ENCODE results near the gene ZDHHC1.

ZDHHC1 gene

GRCh38 chr16:67429799-67430503 is 13.7 kb upstream of the ZDHHC1 start:
- TF ChIP-seq EZH2phosphoT487 (IDR thresholded peaks at IDR 0.05; ENCODE audit: low read depth): no peak
- TF ChIP-seq CTCF (IDR thresholded peaks at IDR 0.05; ENCODE audit: low read depth, low read length): no peak
- Histone ChIP-seq H3K4me3 (ENCODE audit: low read length) (peak overlapping the region; percentile 76), H2AFZ (ENCODE audit: low read depth, low read length) (peak overlapping the region; percentile 57; the same call in 1 of the 2 replicates), H3K36me3 (replicated peaks; ENCODE audit: low read depth, low read length) (no peaks in the 10 kb centered on the region), H3K4me1 (ENCODE audit: low read length) (peaks cover 12% of the 10 kb centered on the region), H3K9ac (ENCODE audit: low read length) (peak overlapping the region; percentile 41), H3K27me3 (ENCODE audit: low read depth, low read length) (peaks cover 11% of the 10 kb centered on the region), H4K20me1 (ENCODE audit: insufficient read depth, low read length) (no peaks in the 10 kb centered on the region), H3K9me3 (ENCODE audit: insufficient read depth, low read length) (no peaks in the 10 kb centered on the region), H3K79me2 (ENCODE audit: low read length) (no peaks in the 10 kb centered on the region), H3K4me2 (ENCODE audit: low read length) (peak overlapping the region; percentile 75), H3K27ac (ENCODE audit: low read length) (no peak overlapping the region)

- Histone ChIP-seq H3K27me3 (ENCODE audit: low read depth, low read length) (peaks cover 18% of the 10 kb centered on the region), H4K20me1 (ENCODE audit: insufficient read depth, low read length) (no peaks in the 10 kb centered on the region), H2AFZ (ENCODE audit: low read depth, low read length) (no peak overlapping the region), H3K79me2 (ENCODE audit: low read length) (no peaks in the 10 kb centered on the region), H3K36me3 (replicated peaks; ENCODE audit: low read depth, low read length) (no peaks in the 10 kb centered on the region), H3K27ac (ENCODE audit: low read length) (no peak overlapping the region), H3K4me1 (ENCODE audit: low read length) (peaks cover 6% of the 10 kb centered on the region; the same call in 1 of the 2 replicates), H3K4me3 (ENCODE audit: low read length) (no peak overlapping the region), H3K4me2 (ENCODE audit: low read length) (peak overlapping the region; percentile 75; the same call in 1 of the 2 replicates), H3K9ac (ENCODE audit: low read length) (no peak overlapping the region), H3K9me3 (ENCODE audit: insufficient read depth, low read length) (no peaks in the 10 kb centered on the region)
- TF ChIP-seq CTCF (IDR thresholded peaks at IDR 0.05; ENCODE audit: low read depth, low read length) (no peak), EZH2phosphoT487 (IDR thresholded peaks at IDR 0.05; ENCODE audit: low read depth) (no peak)
Observed at GRCh38 chr16:67429053-67429798, 12.9 kb upstream of the ZDHHC1 start.

- H3K4me1 ChIP-seq (ENCODE audit: low read length): peaks cover 6% of the 10 kb centered on the region; the same call in 1 of the 2 replicates
- H3K4me2 ChIP-seq (ENCODE audit: low read length): no peak overlapping the region
- peaks cover 25% of the 10 kb centered on the region for H3K27me3 ChIP-seq (ENCODE audit: low read depth, low read length)
- no peaks in the 10 kb centered on the region for H3K36me3 ChIP-seq (replicated peaks; ENCODE audit: low read depth, low read length)
- no peaks in the 10 kb centered on the region for H4K20me1 ChIP-seq (ENCODE audit: insufficient read depth, low read length)
- no peak overlapping the region for H3K4me3 ChIP-seq (ENCODE audit: low read length)
- no peak overlapping the region for H2AFZ ChIP-seq (ENCODE audit: low read depth, low read length)
- H3K9me3 ChIP-seq (ENCODE audit: insufficient read depth, low read length): no peaks in the 10 kb centered on the region
- no peak overlapping the region for H3K27ac ChIP-seq (ENCODE audit: low read length)
- TF ChIP-seq CTCF (IDR thresholded peaks at IDR 0.05; ENCODE audit: low read depth, low read length): peak; percentile 86
- TF ChIP-seq EZH2phosphoT487 (IDR thresholded peaks at IDR 0.05; ENCODE audit: low read depth): no peak
- no peaks in the 10 kb centered on the region for H3K79me2 ChIP-seq (ENCODE audit: low read length)
- H3K9ac ChIP-seq (ENCODE audit: low read length): no peak overlapping the region
Observed at GRCh38 chr16:67428146-67428731, 12.0 kb upstream of the ZDHHC1 start.

- H3K9ac ChIP-seq (ENCODE audit: low read length): no peak overlapping the region
- H4K20me1 ChIP-seq (ENCODE audit: insufficient read depth, low read length): no peaks in the 10 kb centered on the region
- H3K79me2 ChIP-seq (ENCODE audit: low read length): no peaks in the 10 kb centered on the region
- H2AFZ ChIP-seq (ENCODE audit: low read depth, low read length): no peak overlapping the region
- no peaks in the 10 kb centered on the region for H3K36me3 ChIP-seq (replicated peaks; ENCODE audit: low read depth, low read length)
- H3K27me3 ChIP-seq (ENCODE audit: low read depth, low read length): peaks cover 25% of the 10 kb centered on the region
- H3K4me2 ChIP-seq (ENCODE audit: low read length): no peak overlapping the region
- H3K4me1 ChIP-seq (ENCODE audit: low read length): peaks cover 6% of the 10 kb centered on the region; the same call in 1 of the 2 replicates
- TF ChIP-seq EZH2phosphoT487 (IDR thresholded peaks at IDR 0.05; ENCODE audit: low read depth): no peak
- H3K27ac ChIP-seq (ENCODE audit: low read length): no peak overlapping the region
- H3K4me3 ChIP-seq (ENCODE audit: low read length): no peak overlapping the region
- no peaks in the 10 kb centered on the region for H3K9me3 ChIP-seq (ENCODE audit: insufficient read depth, low read length)
Observed at GRCh38 chr16:67426950-67427349, 10.7 kb upstream of the ZDHHC1 start.

Measured in OCI-LY3 (cell line).